GM12875 (cell line): ENCODE results near the gene FAAP100.
A peak's percentile ranks its signal among the peaks of the same experiment; 100 is the strongest.

Source experiments
- H3K4me3 ChIP-seq: one replicate; pipeline ENCODE4 v1.5.1; 2011; ENCODE audit warnings: low read depth, low read length, control low read depth
- TF ChIP-seq, protein P1 (sequence below): IDR thresholded peaks from 2 replicates; pipeline ENCODE4 v1.5.1; 2011; ENCODE audit warnings: low read depth, mild to moderate bottlenecking, control low read depth, inconsistent platforms, low read length, moderate library complexity, borderline replicate concordance; ENCODE audit not compliant: insufficient read depth

FAAP100 gene

DNA sequence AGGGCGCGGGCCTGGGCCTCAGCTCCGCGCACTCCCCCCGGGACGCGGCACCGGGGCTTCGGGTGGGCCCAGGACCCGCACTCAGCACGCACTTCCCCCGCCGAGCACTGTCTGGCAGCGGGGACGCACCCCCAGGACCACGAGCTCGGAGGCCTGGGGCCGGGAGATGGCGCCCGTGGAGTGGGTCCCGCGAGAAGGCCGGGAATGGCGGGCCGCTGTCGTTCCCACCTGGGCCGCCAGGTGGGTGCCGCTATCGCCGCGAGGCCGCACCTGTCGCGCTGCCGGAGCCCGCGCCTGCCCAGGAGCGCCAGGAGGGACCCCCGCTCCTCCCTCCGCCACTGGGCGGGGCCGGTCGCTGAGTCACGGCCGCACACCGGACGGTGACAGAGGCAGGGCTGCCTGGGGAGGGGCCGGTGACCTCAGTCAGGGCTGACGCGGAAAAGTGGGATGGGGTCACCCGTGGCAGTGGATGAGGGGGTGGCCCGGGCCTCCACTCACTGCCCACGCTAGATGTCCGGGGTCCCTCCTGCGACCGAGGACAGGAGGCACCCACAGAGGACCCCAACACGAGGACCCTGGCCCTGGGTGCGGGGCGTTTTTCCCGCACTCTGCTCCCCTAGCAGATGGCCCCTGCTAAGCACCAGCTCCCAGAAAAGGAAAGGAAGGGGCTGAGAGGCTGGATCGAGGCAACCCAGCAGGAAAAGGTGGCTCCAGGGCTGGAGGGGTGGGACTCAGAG is 32.7 kb downstream of the FAAP100 start:
- H3K4me3 ChIP-seq = peak overlapping the region; percentile 62
- TF ChIP-seq, protein P1, sequence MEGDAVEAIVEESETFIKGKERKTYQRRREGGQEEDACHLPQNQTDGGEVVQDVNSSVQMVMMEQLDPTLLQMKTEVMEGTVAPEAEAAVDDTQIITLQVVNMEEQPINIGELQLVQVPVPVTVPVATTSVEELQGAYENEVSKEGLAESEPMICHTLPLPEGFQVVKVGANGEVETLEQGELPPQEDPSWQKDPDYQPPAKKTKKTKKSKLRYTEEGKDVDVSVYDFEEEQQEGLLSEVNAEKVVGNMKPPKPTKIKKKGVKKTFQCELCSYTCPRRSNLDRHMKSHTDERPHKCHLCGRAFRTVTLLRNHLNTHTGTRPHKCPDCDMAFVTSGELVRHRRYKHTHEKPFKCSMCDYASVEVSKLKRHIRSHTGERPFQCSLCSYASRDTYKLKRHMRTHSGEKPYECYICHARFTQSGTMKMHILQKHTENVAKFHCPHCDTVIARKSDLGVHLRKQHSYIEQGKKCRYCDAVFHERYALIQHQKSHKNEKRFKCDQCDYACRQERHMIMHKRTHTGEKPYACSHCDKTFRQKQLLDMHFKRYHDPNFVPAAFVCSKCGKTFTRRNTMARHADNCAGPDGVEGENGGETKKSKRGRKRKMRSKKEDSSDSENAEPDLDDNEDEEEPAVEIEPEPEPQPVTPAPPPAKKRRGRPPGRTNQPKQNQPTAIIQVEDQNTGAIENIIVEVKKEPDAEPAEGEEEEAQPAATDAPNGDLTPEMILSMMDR = peak; percentile 73

DNA sequence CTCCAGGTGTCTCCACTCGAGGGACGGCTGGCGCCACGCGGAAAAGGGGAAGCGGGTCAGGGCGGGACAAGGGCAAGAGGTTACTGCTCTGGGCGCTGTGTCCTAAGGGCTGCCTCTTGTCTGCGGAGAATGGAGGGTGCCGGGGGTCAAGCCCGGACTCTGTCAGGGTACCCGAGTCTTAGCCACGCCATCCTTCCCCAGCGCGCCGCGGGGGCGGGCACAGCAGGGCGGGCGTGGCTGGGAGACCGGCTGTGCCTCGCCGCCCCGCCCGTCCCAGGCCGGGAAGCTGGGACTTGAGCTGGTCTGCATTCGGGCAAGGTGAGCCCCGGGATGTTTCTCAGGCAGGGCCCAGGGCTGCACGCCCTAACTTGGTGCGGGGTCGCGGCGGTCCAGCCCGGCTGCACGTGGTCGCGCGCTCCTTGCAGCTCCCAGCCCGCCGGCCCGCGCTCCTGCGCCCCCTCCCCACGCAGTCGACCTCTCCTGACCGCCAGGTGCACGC is 33.3 kb downstream of the FAAP100 start:
- H3K4me3 ChIP-seq = peak overlapping the region; percentile 62

DNA sequence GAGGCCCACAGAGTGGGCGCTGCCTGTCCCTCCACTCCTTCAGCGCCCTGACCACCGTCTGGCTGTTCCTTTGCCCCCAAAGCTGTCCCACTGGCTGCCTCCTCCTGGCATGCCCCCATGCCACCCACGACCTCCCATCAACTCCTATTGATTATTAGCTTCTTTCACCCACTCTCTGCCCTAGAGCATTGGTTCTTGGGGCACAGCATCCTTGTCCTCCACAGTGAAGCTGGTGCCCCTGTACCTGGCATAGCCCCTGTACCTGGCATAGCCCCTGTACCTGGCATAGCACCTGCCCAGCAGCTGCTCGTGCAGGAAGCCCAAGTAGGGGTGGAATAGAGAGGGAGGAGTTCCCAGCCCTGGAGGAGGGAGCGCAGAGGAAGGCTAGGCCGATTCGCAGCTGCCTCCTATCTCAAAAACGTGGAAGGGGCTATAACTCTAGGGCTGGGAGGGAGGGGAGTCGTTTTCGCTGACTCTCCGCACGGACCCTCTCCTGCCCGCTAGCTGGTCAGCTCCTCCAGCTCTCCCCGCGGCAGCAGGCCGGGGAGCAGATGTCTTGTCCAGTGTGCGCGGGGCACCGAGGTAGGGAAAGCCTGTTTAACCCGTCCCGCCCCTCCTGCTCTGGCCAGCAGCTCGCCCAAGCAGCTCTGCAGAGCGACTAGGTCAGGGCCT is 33.9 kb downstream of the FAAP100 start:
- TF ChIP-seq, protein P1 = no peak
- peak overlapping the region; percentile 62 for H3K4me3 ChIP-seq

More for the DNA sequence above, 33.3 kb downstream of the FAAP100 start:
- TF ChIP-seq, protein P1 = no peak

DNA sequence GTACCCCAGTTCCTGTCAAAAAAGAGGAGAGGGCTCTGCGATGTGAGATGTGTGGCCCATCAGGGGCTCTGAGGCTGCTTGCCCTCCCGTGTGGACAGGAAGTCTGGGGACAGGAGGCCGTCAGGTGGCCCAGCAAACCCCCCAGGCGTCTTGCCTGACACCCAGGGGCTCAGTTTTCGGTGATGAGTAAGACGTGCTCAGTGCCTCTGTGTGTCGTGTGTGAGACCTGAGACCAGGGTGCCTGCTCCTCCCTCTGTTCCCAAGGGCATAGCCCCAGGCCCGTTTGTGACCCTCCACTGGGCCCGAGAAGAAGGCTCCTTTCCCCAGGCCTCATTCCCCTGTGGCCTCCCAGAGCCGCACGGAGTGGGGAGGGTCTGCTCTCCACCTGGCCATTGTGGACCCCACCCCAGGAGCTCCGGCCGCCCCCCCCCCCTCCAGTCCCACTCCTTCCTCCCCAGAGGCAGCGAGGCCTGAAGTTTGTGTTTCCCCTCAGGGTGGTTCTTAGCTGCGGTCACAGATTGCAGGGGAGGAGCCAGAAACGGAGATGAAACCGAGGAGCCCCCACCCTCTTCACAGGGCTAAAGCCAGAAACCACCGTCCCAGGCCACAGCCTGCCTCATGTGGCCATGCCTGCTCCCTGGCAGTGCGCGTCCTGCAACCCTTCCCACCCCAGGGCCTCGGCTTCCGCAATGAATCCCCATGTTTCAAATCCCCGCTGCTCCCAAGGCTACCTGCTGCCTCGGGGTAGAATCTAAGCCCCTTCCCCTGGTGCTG is 34.6 kb downstream of the FAAP100 start:
- TF ChIP-seq, protein P1 = 0 out of 2 replicates have a peak, but pooled peaks have one; percentile 6
- peak overlapping the region; percentile 71 for H3K4me3 ChIP-seq

DNA sequence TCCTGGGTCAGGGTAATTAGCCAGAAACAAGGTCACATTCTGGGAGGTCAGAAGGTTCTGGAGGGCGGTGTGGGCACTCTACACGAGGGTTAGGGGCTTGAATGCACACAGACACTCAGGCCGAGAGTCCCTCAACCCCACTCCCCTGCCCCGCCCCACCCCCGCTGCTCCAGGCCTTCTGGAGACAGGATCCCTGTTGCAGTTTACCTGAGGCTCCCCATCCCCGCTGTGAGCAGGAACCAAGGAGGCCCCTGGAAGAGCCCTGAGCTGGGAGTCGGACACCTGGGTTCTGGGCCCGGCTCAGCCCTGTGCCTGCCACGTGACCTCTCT is 35.2 kb downstream of the FAAP100 start:
- TF ChIP-seq, protein P1 = no peak

DNA sequence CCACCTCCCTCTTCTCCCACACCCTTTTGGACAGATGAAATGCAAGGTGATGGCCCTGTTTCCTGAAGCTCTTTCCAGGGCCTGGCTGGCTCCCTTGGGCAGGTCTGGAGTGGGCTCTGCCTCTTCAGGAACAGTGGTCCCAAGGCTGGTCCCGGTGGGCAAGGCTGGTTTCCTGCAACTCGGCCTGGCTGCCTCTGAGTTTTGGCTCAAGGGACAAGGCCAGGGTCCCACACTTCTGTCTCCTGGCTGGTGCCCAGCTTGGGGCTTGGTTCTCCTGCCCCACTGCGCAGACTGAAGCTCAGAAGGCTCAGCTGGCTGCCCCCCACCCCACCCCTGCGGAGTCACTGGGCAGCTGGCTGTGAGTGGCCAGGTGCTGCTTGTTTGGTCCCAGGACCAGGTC is 35.7 kb downstream of the FAAP100 start:
- TF ChIP-seq, protein P1 = no peak
- peak overlapping the region; percentile 71 for H3K4me3 ChIP-seq

More for the DNA sequence above, 35.2 kb downstream of the FAAP100 start:
- H3K4me3 ChIP-seq = peak overlapping the region; percentile 71
